ENCODE results near the gene MYL9. TPM values are rescaled to one million over a fixed set of nuclear protein-coding genes. Genes with fewer than 3 reads are reported as not detected.

The MYL9 gene
- total and polyA plus RNA-seq, 2 of the 4 experiments (the other 2 are of a cell fraction): 97.5 to 425 TPM

DNA sequence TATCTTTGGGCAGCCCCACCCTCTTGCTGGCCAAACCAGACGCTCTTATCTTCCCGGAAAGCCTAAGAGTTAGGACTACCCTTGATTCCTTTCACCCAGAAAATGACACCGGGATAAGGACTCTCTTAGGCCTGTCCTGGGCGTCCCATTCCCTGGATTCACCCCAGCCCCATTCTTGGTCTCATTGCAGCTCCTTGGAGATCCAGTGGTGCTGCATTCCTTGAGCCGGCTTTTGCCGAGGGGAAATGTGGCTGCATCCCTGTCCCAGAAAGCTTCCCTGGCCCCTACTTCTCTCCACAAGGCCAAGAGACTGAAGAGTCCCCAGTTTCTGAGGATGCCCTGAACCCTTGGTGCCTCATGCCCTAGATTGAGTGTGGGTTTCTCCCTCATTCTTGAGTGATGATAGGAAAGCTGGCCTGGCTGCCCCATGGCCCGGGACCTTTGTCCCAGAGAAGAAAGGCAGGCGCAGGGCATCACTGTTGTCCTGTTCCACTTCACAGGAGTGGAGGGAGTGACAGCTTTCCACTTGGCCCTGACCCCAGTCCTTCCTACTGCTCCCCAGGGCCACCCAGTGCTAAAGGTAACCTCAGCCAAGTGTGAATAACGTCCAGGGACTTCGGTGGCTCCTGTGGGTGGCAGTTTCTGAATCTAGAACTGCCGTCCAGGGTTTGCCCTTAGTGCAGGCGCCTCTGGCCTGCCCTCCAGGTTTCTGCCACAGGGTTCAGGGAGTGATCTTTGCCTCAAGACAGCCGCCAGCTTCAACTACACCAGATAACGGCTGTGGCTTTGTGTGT lies 42.7 kb upstream of the MYL9 start:
- H2BK5ac ChIP-seq (ENCODE audit: low read depth, low read length, poor library complexity, severe bottlenecking): no peak overlapping the region
- H4K20me1 ChIP-seq (ENCODE audit: insufficient read depth, low read length): peaks cover 85% of the 10 kb centered on the region
- no peak overlapping the region for H3K4me2 ChIP-seq (ENCODE audit: low read depth, low read length)
- no peak for DNase-seq
- no peak overlapping the region for H3K14ac ChIP-seq (replicated peaks; ENCODE audit: low read depth, low read length)
- no peak overlapping the region for H4K5ac ChIP-seq (ENCODE audit: low read depth, low read length)
- H3K4me3 ChIP-seq (ENCODE audit: insufficient read depth, low read depth, low read length): no peak overlapping the region
- no peaks in the 10 kb centered on the region for H3K27me3 ChIP-seq (ENCODE audit: control insufficient read depth, insufficient read depth, low read length)
- H3K18ac ChIP-seq (ENCODE audit: low read depth, low read length): no peak overlapping the region
- H3K9ac ChIP-seq (ENCODE audit: low read depth, low read length): no peak overlapping the region
- TF ChIP-seq SMC3 (IDR thresholded peaks at IDR 0.05; ENCODE audit: low read depth, low read length) (no peak), ELK1 (IDR thresholded peaks at IDR 0.05; ENCODE audit: borderline replicate concordance, low read depth, low read length) (no peak), CHD1 (IDR thresholded peaks at IDR 0.05; ENCODE audit: low read depth, low read length) (no peak), FOS (IDR thresholded peaks at IDR 0.05; ENCODE audit: low read depth, low read length) (no peak), NFE2L2 (IDR thresholded peaks at IDR 0.05; ENCODE audit: low read depth, low read length) (no peak), USF2 (IDR thresholded peaks at IDR 0.05; ENCODE audit: low read depth, low read length) (no peak), RAD21 (IDR thresholded peaks at IDR 0.05; ENCODE audit: low read length) (no peak), RCOR1 (IDR thresholded peaks at IDR 0.05; ENCODE audit: insufficient replicate concordance, low read length) (no peak), CTCF (conservative IDR thresholded peaks at IDR 0.05; ENCODE audit: low read depth, low read length) (no peak), RFX5 (IDR thresholded peaks at IDR 0.05; ENCODE audit: low read depth, low read length) (no peak), MAFK (IDR thresholded peaks at IDR 0.05; ENCODE audit: low read depth, low read length) (no peak), CEBPB (IDR thresholded peaks at IDR 0.05; ENCODE audit: low read depth, low read length) (no peak), MXI1 (IDR thresholded peaks at IDR 0.05; ENCODE audit: borderline replicate concordance, low read depth, low read length) (no peak), POLR2A (IDR thresholded peaks at IDR 0.05; ENCODE audit: low read depth, low read length) (no peak)
- peak overlapping the region; percentile 60 for H2AK9ac ChIP-seq (replicated peaks; ENCODE audit: low read depth, low read length, poor library complexity)
- WGBS, 2 experiments (ENCODE audit: extremely low coverage in 2 of 2, insufficient read length in 1 of 2): 86% methylated on average over 5 of the region's 14 CpGs; no CpG with 5 or more reads in 1 of the 2 experiments
- H2BK20ac ChIP-seq (ENCODE audit: low read depth, low read length): no peak overlapping the region
- in situ Hi-C loops (cut with MboI; ENCODE audit: low sequenced_read_pairs) (no loop called here), intact Hi-C loops (cut with micrococcal nuclease) (no loop called here), dilution Hi-C loops (cut with HindIII; ENCODE audit: low sequenced_read_pairs, unreplicated experiment) (no loop called here)
- no peak for ATAC-seq (ENCODE audit: low read depth)
- H2AK5ac ChIP-seq (ENCODE audit: low read depth, low read length): no peak overlapping the region
- H3K4ac ChIP-seq (ENCODE audit: low read depth, low read length): no peak overlapping the region
- H4K91ac ChIP-seq (ENCODE audit: insufficient read depth, low read depth, low read length): no peak overlapping the region
- H3K9me1 ChIP-seq (ENCODE audit: insufficient read depth, low read length): peaks cover 26% of the 10 kb centered on the region
- H3K4me1 ChIP-seq (ENCODE audit: control insufficient read depth, insufficient read depth, low read length): peaks cover 6% of the 10 kb centered on the region
- no TSS peak for BruUV-seq (replicated peaks)
- H2BK15ac ChIP-seq (ENCODE audit: low read depth, low read length): no peak overlapping the region
- CTCF ChIA-PET: interaction anchor here (0.6 kb wide), 1 partner anchor 735 kb away, joined by 3 read pairs; no protein-coding TSS in a partner anchor
- no peak overlapping the region for H3K27ac ChIP-seq (ENCODE audit: insufficient read depth, low read length)
- peak overlapping the region; percentile 44 for H2AFZ ChIP-seq (replicated peaks; ENCODE audit: low read length, poor library complexity)
- no peak overlapping the region for H4K8ac ChIP-seq (ENCODE audit: low read depth in 2 of 2, low read length in 2 of 2)
- H3K79me1 ChIP-seq (ENCODE audit: low read depth in 1 of 2, low read length in 2 of 2): peaks cover 30 to 89% of the 10 kb centered on the region in 2 experiments
- POLR2A ChIA-PET (ENCODE audit: unreplicated experiment): no interaction called here
- peaks cover 62% of the 10 kb centered on the region for H3K36me3 ChIP-seq (ENCODE audit: control insufficient read depth, insufficient read depth, low read length)
- H3K56ac ChIP-seq (ENCODE audit: extremely low read depth, insufficient read depth, low read length): no peak overlapping the region
- no peak overlapping the region for H2BK120ac ChIP-seq (ENCODE audit: low read depth, low read length)
- H3K9me3 ChIP-seq (ENCODE audit: control insufficient read depth, insufficient read depth, low read length): no peaks in the 10 kb centered on the region
- peak overlapping the region; percentile 14; the same call in 1 of the 2 replicates for H3K23ac ChIP-seq (ENCODE audit: low read depth, low read length)
